ENCODE measurements around the gene PRKG1.
"Not testable (repeated sequence)": the region's sequence is repeated elsewhere in the genome, so short reads cannot be mapped to it uniquely, and the experiment has no call there.

Gene PRKG1

DNA sequence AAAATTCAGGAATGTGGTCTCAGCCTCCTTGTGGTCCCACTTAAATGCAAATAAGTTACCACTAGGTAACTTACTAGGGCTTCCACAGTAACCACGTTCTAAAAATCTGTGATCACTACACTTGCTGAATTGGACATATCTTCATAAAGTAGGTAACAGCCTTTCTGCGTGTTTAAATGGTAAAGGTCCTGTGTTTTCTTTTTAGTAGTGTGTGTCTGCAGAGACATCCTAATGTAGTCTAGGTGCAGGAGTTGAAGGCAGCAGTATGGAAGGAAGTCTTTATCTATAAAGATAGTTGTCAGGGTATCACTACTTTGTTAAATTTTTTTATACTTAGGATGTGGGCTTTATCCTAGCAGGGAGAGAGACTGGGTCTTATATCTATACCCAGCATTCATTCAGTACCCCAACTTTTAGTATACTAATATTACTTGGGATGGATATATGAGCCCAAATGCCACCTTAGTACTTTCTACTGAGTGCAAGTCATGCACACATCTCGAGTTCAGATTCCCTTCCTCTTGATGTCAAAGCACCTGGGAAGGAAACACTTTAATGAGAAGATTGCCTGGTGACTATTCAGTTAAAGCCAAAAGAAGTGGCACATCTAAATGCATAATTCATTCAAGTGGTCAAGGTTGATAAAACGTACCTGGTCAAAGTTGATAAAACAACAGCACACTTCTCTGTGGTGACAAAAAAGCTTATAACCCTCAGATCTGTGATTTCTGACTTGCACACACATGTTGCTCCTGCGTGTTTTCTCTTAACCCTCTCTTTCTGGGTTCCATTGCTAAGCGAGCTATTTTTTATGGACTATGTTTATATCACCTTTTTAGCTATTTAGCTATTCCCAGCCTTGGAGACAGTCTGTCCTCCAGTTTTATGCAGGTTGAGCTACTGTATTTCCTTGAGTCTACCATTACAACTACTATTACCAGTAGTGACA is 958.7 kb downstream of the PRKG1 start:
- no peak for DNase-seq

DNA sequence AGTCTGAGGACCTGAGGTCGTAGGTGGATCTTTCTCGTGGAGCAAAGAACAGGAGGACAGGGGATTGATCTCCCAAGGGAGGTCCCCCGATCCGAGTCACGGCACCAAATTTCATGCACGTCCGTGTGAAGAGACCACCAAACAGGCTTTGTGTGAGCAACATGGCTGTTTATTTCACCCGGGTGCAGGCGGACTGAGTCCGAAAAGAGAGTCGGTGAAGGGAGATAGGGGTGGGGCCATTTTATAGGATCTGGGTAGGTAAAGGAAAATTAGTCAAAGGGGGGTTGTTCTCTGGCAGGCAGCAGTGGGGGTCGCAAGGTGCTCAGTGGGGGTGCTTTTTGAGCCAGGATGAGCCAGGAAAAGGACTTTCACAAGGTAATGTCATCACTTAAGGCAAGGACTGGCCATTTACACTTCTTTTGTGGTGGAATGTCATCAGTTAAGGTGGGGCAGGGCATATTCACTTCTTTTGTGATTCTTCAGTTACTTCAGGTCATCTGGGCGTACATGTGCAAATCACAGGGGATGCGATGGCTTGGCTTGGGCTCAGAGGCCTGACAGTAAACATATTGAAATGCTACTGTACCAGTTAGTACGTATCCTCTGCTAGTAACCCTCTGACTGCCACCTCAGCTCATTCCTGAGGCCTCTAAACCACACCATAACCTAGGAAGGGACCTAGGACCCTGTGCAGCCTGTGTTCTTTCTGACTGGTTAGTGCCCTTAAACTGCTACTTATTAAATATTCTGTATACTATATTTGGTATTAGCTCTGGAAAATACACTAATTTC is 964.9 kb downstream of the PRKG1 start:
- DNase-seq, result not testable (repeated sequence)

DNA sequence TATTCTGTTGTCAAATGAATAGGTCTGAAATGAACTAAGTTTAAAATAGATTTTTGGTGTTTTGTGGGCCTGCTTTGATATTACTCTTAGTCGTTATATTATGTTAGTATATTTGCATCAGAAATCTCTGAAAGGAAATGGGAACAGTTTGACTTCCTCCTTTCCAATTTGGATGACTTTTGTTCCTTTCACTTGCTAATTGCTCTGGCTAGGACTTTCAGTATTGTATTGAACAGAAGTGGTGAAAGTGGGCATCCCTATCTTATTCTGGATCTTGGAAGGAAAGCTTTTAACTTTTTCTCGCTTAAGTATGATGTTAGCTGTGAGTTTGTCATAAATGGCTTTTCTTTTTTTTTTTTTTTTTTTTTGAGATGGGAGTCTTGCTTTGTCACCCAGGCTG is 966.2 kb downstream of the PRKG1 start:
- DNase-seq, result no peak

DNA sequence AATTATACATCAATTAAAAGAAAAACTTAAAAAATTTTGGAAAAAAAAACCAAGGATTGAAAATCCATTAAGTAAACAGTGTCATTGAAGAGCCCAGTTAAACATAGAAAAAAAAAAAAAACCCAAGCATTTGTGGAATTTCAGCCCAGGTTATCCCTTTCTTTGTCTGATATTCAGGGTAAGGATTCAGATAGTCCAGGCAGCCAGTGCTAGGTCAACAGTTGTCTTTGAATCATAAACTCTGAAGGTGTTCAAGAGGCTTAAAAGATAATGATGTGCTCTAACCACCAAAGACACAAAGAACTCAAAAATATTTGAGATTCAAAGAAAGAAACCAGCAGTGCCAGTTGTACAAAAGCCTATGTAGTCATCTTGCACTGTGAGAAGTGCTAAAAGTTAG is 969.5 kb downstream of the PRKG1 start:
- no peak for DNase-seq

DNA sequence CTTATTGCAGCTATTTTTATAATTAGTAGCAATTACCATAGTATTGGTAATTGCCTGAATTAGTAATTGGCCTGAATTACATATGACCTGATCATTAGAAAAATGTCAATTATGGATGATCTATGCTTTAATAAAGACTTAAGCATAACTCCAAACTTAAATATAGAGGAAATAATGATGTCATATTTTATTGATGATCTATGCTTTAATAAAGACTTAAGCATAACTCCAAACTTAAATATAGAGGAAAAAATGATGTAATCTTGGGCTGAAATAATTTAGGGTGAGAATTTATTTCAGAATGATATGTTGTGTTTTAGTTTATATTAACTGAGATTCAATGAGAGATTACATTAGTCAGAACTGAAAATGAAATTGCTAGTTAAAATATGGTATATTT is 973.8 kb downstream of the PRKG1 start:
- no peak for DNase-seq

DNA sequence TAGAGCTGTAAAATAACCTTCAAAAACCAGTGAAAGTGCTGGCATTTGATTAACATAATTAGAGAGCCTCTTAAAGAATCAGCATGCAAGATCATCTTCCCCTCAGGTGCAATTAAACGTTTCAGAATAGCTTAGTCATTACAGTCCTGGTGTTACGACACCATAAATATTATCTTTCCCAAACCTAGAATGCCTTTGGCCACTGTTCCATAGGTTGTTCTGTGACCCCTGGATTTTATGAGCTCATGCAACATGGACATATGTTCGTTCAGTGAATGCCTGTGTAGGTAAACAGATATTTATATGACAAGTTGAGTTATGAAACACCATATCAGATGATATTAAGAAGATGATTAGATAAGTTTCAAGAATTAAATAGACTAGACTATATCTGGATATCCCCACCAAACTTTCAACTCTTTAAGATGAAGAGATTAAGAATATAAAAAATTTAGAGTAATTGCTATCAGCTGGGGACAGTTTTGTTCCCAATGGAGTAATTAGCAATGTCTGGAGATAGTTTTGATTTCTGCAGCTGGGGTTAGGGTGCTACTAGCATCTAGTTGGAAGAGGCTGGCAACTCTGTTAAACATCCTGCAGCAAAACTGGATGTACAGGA is 976.3 kb downstream of the PRKG1 start:
- no peak for DNase-seq

DNA sequence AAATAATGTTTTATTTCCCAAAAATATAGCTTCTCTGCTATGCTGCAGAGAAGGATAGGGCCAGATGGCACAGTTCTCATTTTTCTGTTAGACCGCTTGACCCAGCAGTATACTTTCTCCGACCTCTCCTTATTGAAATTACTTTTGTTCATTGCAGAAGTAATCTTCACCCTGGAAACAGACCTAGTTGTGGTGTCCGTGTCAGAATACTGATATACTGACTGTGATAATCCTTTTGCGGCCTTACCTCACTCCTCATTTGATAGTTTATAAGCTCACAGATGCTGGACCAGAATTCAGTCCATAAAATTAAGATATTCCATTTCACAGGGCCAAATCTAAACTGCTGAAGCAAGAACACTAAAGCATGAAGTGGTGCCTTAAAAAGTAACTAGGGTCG is 979.2 kb downstream of the PRKG1 start:
- no peak for DNase-seq

DNA sequence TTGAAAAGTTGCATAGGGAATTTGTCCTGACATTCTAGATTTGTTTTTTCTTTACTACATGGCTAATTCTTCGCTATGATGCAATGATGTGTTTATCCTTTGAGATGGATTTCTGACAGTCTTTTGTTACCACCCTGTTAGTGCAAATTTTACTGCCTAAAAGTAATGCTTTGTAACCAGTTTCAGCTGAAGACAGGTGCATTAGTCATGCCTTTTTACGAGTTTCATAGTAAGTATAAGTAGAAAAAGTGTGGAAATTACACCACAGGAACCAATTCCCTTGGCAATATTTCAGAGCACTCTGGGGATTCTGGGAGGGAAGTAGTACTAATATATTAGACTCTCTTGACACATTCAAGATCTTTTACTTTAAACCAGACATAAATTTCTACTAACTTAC is 982.0 kb downstream of the PRKG1 start:
- peak; percentile 26 for DNase-seq

DNA sequence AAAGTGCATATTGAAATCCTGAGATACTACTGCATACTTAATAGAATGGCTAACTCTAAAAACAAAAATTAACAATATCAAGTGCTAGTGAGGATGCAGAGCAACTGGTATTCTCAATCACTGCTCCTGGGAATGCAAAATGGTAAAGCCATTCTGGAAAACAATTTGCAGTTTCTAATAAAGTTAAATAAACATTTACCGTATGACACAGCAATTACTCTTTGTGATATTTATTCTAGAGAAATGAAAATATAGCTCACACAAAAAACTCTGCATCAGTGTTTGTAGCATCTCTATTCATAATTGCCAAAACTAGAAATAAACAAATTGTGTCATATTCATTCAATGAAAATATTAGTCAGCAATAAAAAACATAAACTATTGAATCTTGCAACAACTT is 984.8 kb downstream of the PRKG1 start:
- DNase-seq, result no peak

DNA sequence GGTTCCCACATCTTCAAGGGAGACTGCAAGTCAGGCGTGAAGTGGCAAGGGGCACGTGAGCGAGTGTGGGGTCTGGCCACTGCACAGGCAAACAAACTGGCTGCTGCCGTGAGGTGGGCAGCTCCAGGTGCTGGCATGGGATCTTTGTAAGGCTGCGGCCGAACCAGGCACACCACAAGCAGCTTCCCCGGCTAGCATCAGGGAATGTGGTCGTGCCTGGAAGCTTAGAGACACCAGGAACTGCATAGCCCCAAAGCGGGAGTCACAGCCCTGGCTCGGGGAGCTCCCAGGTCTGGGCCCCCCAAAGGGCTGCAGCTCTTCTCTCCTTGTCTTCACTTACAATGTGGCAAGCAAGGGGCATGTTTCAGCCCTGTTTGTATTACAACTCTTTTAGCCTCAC is 988.9 kb downstream of the PRKG1 start:
- no peak for DNase-seq

DNA sequence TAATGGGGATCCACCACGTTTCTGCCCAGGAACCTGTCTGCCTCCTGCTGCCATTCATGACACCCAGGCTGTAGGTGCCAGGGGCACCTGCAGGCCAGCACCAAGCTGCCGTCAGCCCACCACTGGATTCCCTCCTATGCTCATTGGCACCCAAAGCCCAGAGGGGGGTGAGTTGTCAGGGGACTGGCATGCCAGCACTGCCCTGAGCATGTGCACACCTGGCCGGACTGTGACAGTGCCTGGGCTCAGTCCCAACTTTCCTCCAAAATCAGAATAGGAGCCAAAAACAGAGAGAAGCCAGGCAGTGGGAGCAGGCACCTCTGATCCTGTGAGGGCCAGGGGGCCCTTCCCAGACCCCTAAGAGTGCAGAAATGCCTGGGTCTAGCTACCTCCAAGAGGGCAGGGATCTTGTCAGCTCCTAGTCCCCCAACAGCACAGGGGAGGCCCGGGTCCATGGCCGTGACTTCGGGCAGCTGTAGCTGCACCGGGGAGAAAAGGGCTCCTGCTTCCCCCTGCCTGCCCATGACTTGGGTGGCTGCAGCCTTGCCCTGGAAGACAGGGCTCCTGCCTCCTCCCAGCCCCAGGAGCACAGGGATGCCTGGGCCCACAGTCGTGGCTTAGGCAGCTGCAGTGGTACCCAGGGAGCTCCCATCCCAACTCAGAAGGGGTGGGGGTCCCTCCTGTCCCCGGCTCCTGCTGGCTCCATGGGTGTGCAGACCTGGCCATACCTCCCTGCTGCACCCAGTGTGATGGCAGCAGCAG is 990.0 kb downstream of the PRKG1 start:
- DNase-seq, result no peak

DNA sequence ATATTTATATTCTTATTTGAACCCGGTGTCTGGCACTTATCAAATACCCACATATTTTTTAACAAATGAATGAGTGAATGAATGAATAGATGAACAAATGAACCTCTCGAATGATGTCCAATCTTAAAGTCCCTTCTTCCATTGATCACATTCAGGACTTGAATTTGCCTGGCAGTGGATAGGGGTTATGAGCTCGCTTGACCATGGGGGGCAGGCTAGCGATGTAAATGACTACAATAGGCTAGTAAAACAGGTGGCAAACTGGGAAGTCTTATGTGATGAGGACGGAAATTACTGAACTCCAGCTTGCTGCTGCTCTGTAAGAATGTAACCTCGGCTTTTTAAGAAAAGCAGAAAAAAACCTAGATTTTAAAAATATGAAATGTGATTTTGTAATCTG is 992.1 kb downstream of the PRKG1 start:
- DNase-seq, result no peak

DNA sequence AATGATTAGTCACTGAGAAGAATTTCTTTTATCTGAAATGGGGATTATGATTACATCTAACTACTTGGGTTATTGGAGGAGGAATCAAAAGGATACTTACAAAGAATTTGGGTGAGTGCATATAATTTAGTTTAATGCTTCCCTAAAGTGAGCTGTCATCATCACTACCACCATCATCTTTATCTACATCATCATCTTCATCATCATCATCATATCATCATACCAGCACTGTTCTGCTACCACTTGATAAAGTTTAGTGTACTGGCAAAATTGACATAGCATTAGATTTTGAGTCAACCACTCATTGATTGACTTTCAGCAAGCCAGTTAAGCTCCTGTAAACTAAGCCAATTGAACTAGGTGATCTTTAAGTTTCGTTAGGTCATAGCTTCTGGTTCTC is 994.2 kb downstream of the PRKG1 start:
- DNase-seq, result no peak

DNA sequence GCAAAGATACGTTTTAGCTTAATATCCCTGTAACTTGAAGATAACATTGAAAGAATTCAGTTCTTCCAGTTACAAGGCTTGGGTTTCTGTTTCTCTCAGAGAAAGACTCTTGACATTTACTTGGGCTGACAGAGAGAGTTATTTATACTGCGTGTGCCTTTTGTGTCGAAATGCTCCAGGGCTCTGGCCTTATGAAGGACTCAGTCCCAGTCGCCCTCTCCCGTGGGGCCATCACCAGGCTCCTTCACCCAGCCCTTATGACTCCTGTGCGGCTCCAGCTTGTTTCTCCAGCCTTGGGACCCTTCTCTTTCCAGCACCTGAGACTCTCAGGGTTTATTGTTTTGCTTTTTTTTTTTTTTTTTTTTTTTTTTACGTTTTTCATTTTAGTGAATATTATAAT is 997.5 kb downstream of the PRKG1 start:
- DNase-seq, result no peak

DNA sequence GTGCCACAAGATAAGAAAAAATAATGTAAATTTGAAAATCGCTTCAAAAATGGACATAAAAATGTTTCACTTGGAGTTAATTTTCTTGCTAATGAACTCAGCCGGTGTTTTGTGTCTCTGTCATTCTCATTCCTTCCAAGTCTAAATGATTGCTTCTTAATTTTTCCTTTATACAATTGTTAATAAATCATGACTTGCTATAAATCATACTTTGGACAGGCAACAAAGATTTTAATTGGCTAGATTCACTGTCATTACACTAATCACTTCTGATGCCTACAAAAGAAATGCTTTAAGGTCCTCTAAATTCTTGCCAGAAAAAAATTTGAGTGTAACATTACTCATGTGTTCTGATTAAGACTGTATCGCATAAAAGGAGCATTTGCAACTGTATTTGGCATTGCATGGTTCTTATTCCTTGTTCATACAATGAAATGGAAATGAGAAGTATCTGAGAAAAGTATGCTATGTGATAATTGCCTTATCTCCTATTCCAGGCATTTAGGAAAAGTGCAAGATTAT is 1000.3 kb downstream of the PRKG1 start:
- DNase-seq, result no peak

DNA sequence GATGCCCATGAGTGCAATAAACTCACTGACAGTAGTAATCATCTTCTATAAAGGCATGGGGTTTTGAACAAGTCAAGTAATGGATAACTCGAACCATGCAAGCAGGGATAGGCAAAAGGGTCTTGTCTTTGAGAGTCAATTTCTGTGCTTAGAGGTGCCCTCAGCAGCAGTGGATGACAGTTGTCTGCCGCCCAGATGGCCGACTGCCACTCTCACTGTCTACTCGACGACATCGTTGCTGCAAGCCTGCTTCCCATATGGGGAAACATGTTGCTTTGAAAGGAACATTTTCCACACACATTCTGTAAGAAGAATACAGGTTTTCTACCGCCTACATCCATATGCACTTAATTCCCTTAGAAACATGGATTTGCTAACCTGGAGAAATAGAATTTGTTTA is 1003.5 kb downstream of the PRKG1 start:
- no peak for DNase-seq

DNA sequence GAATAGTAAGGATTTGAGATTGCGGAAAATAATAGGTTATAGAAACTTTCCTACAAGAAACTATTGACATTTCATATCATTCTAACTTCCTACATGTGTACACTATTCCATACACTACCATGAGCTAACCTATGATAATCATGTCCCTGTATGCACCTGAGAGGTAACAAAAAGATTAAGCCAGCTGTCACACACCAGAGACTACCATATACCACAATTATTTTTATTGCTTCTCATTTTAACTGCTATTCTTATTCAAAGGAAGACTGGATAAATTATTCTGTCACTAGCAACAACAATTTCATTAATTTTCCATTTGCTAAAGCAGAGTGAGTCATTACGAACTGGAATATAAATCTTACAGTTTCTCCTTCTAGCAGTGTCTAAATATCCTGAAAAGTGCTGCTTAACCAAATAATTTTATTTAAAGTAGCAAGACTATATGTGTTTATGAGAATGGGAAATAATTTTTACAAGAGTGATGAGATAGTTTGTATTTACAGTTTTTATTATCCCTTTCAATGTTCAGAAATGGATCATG is 1004.2 kb downstream of the PRKG1 start:
- DNase-seq, result no peak

DNA sequence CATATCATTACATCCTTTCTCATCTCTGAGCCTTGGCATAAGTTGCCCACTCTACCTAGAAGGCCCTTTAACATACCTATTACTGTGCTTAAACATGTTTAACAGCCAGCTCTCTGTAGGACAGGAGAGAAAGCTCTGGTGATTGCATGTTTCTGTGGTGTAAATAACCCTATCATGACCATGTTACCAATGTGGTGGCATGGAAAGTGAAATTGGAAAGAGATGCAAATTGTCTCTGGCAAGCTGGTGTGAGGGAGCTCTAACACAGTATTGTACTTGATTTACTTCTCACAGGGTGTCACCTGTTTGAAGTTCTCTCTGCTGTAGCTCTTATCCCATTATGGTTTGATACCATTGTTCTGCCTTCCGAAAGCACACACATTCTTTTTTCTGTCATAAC is 1008.0 kb downstream of the PRKG1 start:
- DNase-seq, result no peak

DNA sequence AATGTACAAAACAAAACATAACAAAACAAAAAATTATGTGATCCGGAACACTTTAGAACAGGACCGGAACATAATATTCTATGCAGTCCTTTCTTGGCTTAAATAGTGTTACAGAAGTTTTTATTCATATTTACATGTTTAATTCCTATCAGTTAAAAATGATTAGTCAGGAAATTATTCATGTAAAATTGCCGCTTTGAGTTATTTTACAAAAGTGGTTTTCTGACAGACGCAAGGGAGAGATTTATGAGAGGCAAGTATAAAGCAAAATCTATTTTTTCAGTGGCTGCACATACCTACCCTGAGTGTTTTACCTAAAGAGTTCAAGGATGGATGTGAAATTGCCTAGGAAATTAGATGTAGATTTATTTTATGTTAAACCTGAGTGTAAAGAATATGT is 1009.1 kb downstream of the PRKG1 start:
- no peak for DNase-seq

DNA sequence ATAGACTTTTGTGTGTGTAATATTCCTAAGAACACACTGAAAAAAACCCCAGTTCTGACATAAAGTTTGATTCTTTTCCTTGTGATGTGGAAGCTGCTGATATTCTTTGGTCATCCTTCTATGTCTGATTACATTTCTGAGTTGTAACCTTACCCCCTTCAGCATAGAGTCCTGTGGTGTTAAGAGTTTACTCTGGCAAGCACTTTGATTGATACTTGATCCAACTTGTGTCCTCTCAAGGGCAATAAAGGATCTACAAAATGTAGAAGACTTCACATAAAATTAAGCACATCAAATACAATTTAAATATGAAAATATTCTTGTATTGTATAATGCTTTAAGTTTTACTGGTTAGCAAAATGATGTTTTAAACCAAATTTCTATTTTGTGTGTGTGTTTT is 1018.1 kb downstream of the PRKG1 start:
- DNase-seq, result no peak

DNA sequence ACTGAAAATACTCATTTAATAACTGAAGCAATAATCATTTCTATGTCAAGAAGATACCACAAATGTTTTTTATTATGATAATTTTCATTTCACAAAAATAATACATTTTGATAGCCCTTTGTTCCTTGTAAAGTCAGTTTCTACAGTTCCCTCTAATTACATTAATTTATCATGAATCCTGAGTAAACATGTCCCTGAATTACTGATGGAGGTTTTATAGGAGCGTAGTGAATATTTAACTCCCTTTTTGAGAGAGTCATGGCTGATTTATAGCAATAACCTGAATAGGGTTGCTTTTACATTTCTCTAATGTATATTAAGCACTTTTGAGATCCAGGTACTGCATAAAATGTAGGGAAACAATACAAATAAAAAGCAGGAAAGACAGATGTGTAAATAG is 1023.8 kb downstream of the PRKG1 start:
- DNase-seq, result no peak

DNA sequence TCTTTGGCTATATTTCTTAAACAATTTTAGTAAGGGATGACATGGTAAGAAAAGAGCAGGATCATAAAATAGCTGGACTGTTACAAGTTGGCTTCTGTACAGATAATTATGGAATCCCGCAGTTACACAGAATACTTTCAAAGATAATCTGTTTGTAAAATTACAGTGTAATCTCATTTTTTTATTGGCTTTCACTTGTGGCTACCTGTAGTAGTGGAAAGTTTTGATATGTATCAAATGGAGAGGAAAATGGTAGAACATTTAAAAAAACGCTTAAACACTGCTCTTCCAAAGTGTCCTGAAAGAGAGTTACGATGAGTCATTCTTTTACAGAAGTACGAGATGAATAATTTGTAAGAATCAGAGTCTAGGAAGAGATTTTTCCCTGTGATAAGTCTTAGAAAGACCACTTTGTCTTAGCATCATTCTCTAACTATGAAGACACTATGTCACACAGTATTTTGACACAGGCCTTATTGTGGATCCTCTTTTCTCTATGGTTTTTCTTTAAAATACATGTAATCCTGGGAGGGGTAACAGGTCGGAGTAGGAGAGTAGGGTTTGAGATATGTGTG is 1024.8 kb downstream of the PRKG1 start:
- DNase-seq, result peak; percentile 3

All from fibroblast of skin of right quadriceps (primary cell).